Spinal cord (tissue), 10 donors: ENCODE data around the gene CPA3. TPM values are rescaled to one million over a fixed set of nuclear protein-coding genes. Genes with fewer than 3 reads are reported as not detected.

Experiments
- DNase-seq, 6 donors: peaks; one replicate each; pipeline versions ENCODE4 v3.0.0 to v3.0.0-alpha.2; 2013 to 2015; ENCODE audit warnings: low spot score in 6 of 6, low read depth in 4 of 6
- H3K27ac ChIP-seq: one replicate; pipeline ENCODE4 v1.5.1; 2013; ENCODE audit warnings: low read depth, low read length, control low read depth
- H3K27me3 ChIP-seq: one replicate; pipeline ENCODE4 v1.6.1; 2013; ENCODE audit warnings: low read length; ENCODE audit not compliant: control insufficient read depth, insufficient read depth
- H3K36me3 ChIP-seq: one replicate; pipeline ENCODE4 v1.6.1; 2013; ENCODE audit warnings: low read length; ENCODE audit not compliant: control insufficient read depth, insufficient read depth
- H3K4me1 ChIP-seq: one replicate; pipeline ENCODE4 v1.6.1; 2013; ENCODE audit warnings: low read length; ENCODE audit not compliant: control insufficient read depth, insufficient read depth
- H3K4me3 ChIP-seq: one replicate; pipeline ENCODE4 v1.5.1; 2013; ENCODE audit warnings: low read depth, low read length, control low read depth
- H3K9me3 ChIP-seq: one replicate; pipeline ENCODE4 v1.6.1; 2013; ENCODE audit warnings: low read length; ENCODE audit not compliant: control insufficient read depth, insufficient read depth
- WGBS: methylation state at CpG from one replicate; pipeline ENCODE4 v1.1.5; 2013; ENCODE audit warnings: missing lambda C conversion rate; ENCODE audit not compliant: insufficient coverage; 5-methylcytosine and 5-hydroxymethylcytosine counted together
- long read RNA-seq, 4 donors: transcript quantifications; one replicate each; lab custom pipeline, GENCODE V29; 2026
- polyA plus RNA-seq, 2 donors: library from polyadenylated mRNA; unstranded; fragments of 120-200 nt; gene quantifications; one replicate each; pipeline ENCODE4 v1.2.1, GENCODE V29; 2013; ENCODE audit not compliant: insufficient read length in 2 of 2
- total RNA-seq, 2 donors: library from RNA; depleted of rRNA in 1 of 2; stranded (reverse); fragments of 120-200 nt in 1 of 2; fragments of >200 nt in 1 of 2; gene quantifications; one replicate each; pipeline versions ENCODE4 v1.2.3 to v1.2.4, GENCODE V29; 2013 to 2014
- donor health status: healthy.

Gene CPA3
- total RNA-seq (1 to 10 TPM; 2.6 to 4.5 TPM), polyA plus RNA-seq (under 1 TPM in 1 of 2 donors, not detected in 1; 0.89 TPM)
- long read RNA-seq, donor 1, result 0 reads
- long read RNA-seq, donor 2, result 0 reads
- long read RNA-seq, donor 3, result 0 reads
- long read RNA-seq, donor 4, result 0 reads

- Histone ChIP-seq H3K9me3 (no peaks in the 10 kb centered on the region), H3K36me3 (no peaks in the 10 kb centered on the region), H3K4me1 (no peaks in the 10 kb centered on the region), H3K27me3 (no peaks in the 10 kb centered on the region), H3K27ac (no peak within 1 kb of the TSS), H3K4me3 (no peak within 1 kb of the TSS)
- no CpG with 5 or more reads among the region's 1 CpG for WGBS
- no peak for DNase-seq
Observed at GRCh38 chr3:148865049-148865448, at the start of gene CPA3. Gene CPA3, plus strand, starts transcription at chr3:148865296. Its CDS starts 12 bp downstream, at chr3:148865308.

- no peaks in the 10 kb centered on the region for H3K36me3 ChIP-seq
- peak in 1 of 6 donors; percentile 18 for DNase-seq
- no peaks in the 10 kb centered on the region for H3K9me3 ChIP-seq
- H3K27me3 ChIP-seq, result no peaks in the 10 kb centered on the region
- no peaks in the 10 kb centered on the region for H3K4me1 ChIP-seq
- no peak overlapping the region for H3K4me3 ChIP-seq
- WGBS, result 83% methylated on average over 7 of the region's 11 CpGs
- no peak overlapping the region for H3K27ac ChIP-seq
Observed at GRCh38 chr3:148815316-148816110, 49.6 kb upstream of the CPA3 start.

GRCh38 chr3:148816427-148816826 is 48.7 kb upstream of the CPA3 start:
- H3K27ac ChIP-seq, result no peak overlapping the region

GRCh38 chr3:148816981-148817525 is 48.0 kb upstream of the CPA3 start:
- Histone ChIP-seq H3K27ac (no peak overlapping the region), H3K4me3 (no peak overlapping the region), H3K27me3 (no peaks in the 10 kb centered on the region), H3K4me1 (no peaks in the 10 kb centered on the region), H3K9me3 (no peaks in the 10 kb centered on the region), H3K36me3 (no peaks in the 10 kb centered on the region)
- no CpG with 5 or more reads among the region's 3 CpGs for WGBS
- DNase-seq, result no peak

More at GRCh38 chr3:148816427-148816826, 48.7 kb upstream of the CPA3 start:
- H3K4me1 ChIP-seq, result no peaks in the 10 kb centered on the region
- WGBS, result no CpG with 5 or more reads among the region's 2 CpGs
- DNase-seq, result no peak
- no peaks in the 10 kb centered on the region for H3K36me3 ChIP-seq
- H3K27me3 ChIP-seq, result no peaks in the 10 kb centered on the region
- H3K9me3 ChIP-seq, result no peaks in the 10 kb centered on the region
- no peak overlapping the region for H3K4me3 ChIP-seq

- Histone ChIP-seq H3K36me3 (no peaks in the 10 kb centered on the region), H3K27ac (no peak overlapping the region), H3K27me3 (no peaks in the 10 kb centered on the region), H3K4me1 (no peaks in the 10 kb centered on the region), H3K9me3 (no peaks in the 10 kb centered on the region), H3K4me3 (no peak overlapping the region)
- no peak for DNase-seq
- WGBS, result 67% methylated on average over 3 of the region's 7 CpGs
Observed at GRCh38 chr3:148820361-148821245, 44.5 kb upstream of the CPA3 start.

GRCh38 chr3:148823026-148823425 is 42.1 kb upstream of the CPA3 start:
- H3K27me3 ChIP-seq, result no peaks in the 10 kb centered on the region
- H3K27ac ChIP-seq, result no peak overlapping the region
- H3K4me3 ChIP-seq, result no peak overlapping the region
- DNase-seq, result no peak
- no peaks in the 10 kb centered on the region for H3K36me3 ChIP-seq
- H3K4me1 ChIP-seq, result no peaks in the 10 kb centered on the region
- no peaks in the 10 kb centered on the region for H3K9me3 ChIP-seq
- WGBS, result no CpG with 5 or more reads among the region's 1 CpG

- DNase-seq, result no peak
- WGBS, result no CpG with 5 or more reads among the region's 3 CpGs
- Histone ChIP-seq H3K9me3 (no peaks in the 10 kb centered on the region), H3K27ac (no peak overlapping the region), H3K36me3 (no peaks in the 10 kb centered on the region), H3K4me3 (no peak overlapping the region), H3K27me3 (no peaks in the 10 kb centered on the region), H3K4me1 (no peaks in the 10 kb centered on the region)
Observed at GRCh38 chr3:148825476-148825875, 39.6 kb upstream of the CPA3 start.

GRCh38 chr3:148827585-148827984 is 37.5 kb upstream of the CPA3 start, which contains the start of gene CPB1:
Gene CPB1, plus strand, starts transcription at chr3:148827811. Its CDS starts 13 bp downstream, at chr3:148827824.
- H3K4me3 ChIP-seq, result no peak within 1 kb of the TSS
- no peak for DNase-seq
- no peaks in the 10 kb centered on the region for H3K36me3 ChIP-seq
- no peaks in the 10 kb centered on the region for H3K27me3 ChIP-seq
- H3K4me1 ChIP-seq, result no peaks in the 10 kb centered on the region
- H3K27ac ChIP-seq, result no peak within 1 kb of the TSS
- no peaks in the 10 kb centered on the region for H3K9me3 ChIP-seq

- Histone ChIP-seq H3K27ac (no peak overlapping the region), H3K4me1 (no peaks in the 10 kb centered on the region), H3K9me3 (no peaks in the 10 kb centered on the region), H3K27me3 (no peaks in the 10 kb centered on the region), H3K4me3 (no peak overlapping the region), H3K36me3 (no peaks in the 10 kb centered on the region)
- DNase-seq, result peak in 1 of 6 donors; percentile 32
- 80% methylated on average over 1 of the region's 4 CpGs for WGBS
Observed at GRCh38 chr3:148828136-148828690, 36.9 kb upstream of the CPA3 start.
